GM21825 (cell line): ENCODE data around the gene SUMF2.
"Not testable (repeated sequence)": the region's sequence is repeated elsewhere in the genome, so short reads cannot be mapped to it uniquely, and the experiment has no call there.

Source experiments
- ATAC-seq: cut with Tn5 transposase; IDR thresholded peaks from one replicate; pipeline ENCODE4 v1.9.1; 2021; ENCODE audit warnings: mild to moderate bottlenecking, moderate library complexity; ENCODE audit not compliant: unreplicated experiment

Gene SUMF2

DNA sequence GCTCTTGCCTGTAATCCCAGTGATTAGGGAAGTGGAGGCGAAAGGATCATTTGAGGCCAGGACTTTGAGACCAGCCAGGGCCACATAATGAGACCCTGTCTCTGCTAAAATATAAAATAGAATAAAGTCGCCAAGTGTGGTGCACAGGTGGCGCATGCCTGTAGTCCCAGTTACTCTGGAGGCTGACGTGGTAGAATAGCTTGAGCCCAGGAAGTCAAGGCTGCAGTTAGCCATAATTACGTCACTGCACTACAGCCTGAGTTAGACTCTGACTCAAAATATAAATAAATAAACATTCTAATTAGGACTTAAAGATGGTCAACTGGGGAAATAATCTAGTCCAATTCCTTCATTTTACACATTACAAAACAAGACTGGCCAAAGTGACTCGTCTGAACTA lies 41.4 kb downstream of the SUMF2 start:
- ATAC-seq = peak; percentile 23

GRCh38 chr7:56106108-56107073 lies 42.3 kb downstream of the SUMF2 start, which contains the start of gene CHCHD2:
TSS of gene CHCHD2 (minus strand) at chr7:56106476. CDS start at chr7:56106413, 63 bp downstream.
- ATAC-seq = peak; percentile 100

DNA sequence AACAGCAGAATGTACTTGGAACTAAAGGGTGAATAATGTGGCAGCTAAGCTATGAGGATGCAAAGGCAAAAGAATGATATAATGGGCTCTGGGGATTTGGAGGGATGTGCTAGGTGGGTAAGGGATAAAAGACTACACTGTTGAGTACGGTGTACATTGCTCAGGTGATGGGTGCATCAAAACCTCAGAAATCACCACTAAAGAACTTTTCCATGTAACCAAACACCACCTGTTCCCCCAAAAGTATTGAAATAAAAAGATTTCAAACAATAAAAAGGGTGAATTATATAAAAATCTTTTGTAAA lies 43.8 kb downstream of the SUMF2 start:
- no peak for ATAC-seq

DNA sequence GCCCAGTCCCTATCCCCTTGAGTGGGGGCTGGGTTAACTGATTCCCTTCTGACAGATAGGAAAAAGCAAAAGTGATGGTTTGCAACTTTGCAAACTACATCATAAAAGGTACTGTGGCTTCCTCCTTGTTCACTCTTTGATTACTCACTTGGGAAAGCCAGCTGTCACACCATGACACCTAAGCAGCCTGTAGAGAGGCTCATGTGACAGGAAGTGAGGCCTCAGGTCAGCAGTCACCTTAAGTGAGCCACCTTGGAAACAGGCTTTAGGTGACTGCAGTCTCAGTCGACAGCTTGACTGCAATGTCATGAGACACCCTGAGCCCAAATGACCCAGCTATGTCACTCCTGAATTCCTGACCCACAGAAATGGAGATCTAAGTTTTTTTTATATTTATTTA lies 46.5 kb downstream of the SUMF2 start:
- no peak for ATAC-seq

DNA sequence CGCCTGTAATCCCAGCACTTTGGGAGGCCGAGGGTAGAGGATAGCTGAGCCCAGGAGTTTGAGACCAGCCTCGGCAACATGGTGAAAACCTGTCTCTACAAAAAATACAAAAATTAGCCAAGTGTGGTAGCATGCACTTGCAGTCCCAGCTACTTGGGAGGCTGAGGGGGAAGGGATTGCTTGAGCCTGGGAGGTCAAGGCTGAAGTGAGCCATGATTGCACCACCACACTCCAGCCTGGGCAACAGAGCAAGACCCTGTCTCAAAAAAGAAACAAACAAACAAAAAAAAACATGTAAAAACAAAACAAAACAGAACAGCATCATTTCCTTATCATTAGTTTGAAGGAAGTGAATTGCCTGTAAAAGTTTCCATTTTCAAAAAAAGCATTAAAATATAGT lies 48.2 kb downstream of the SUMF2 start:
- ATAC-seq = not testable (repeated sequence)

DNA sequence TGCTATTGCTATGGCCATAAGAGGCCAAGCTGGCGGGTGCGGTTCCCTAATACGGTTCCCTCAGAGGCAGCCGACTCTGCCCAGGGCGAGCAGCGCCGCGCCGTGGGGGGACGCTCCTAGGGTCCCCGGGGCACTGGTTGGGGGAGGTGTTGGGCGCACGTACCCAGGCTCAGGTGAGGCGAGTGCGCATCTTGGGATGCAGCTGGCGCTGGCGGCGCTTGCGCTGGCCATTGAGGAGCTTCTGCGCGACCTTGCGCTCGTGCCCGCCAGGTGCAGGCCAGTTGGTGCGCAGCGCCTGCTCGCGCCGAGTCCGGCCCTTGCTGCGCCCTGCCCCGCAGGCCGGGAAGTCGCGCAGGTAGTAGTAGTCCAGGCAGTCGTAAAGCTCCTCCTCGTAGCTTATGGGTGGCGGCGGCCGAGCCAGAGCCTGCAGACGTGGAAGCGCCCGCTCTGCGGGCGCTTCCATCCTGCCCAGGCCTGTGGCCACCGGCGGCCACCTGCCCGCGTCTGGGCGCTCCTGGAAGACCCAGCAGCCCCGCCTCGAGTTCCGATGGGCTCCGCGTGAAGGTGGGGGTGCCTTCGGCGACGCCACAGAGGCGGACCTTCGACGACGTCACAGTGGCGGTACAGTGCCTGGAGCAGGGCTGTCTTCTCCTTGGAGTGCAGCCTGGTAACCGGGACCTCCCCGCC lies 51.9 kb downstream of the SUMF2 start, which contains the start of gene NUPR2:
Gene NUPR2 (minus strand): TSS at position 566 of the 687 bp plus-strand sequence. CDS start 103 bp downstream, at position 463.
- ATAC-seq = no peak

- no peak for ATAC-seq
Measured at GRCh38 chr7:56121440-56121839, 57.4 kb downstream of the SUMF2 start.

GRCh38 chr7:56124981-56125380 lies 60.9 kb downstream of the SUMF2 start:
- no peak for ATAC-seq

DNA sequence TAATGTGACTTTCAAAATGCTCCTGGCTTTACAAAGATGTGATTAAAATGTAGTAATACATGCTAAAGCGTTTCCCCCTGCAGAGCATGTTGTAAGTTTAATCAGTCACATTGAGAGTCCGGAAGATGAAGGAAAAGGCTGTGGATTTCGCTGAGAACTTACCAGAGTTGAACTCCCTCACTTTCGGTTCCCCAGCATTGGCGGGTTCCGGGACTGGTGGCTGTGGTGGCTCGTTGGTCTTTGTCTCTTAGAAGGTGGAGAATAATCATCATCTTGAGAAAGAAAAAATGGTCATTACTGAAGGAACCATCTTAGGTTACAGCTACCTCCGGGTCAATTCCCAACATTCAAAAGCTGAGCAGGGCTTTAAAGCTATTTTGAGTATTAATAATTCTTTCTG lies 61.7 kb downstream of the SUMF2 start:
- ATAC-seq = no peak

- no peak for ATAC-seq
Measured at GRCh38 chr7:56127241-56127975, 63.3 kb downstream of the SUMF2 start.
